Prostate gland (tissue), 2 donors: ENCODE measurements around the gene KCNQ1.

Source experiments
- CTCF ChIP-seq, 4 experiments: fragments of 200-600 bp in 2 of 4; fragments of 450-650 bp in 2 of 4; sonication (generic) in 2 of 4; IDR thresholded peaks; 1 replicate in 3 of 4; 2 replicates in 1 of 4; pipeline ENCODE4 v1.5.1; 2016 to 2019; ENCODE audit warnings: antibody characterized with exemption in 4 of 4, mild to moderate bottlenecking in 2 of 4, moderate library complexity in 2 of 4
- POLR2A ChIP-seq: fragments of 450-650 bp; IDR thresholded peaks from one replicate; pipeline ENCODE4 v1.6.1; 2016; ENCODE audit warnings: antibody characterized with exemption, mild to moderate bottlenecking
- POLR2AphosphoS5 ChIP-seq: sonication (generic); formaldehyde crosslinking; IDR thresholded peaks from one replicate; pipeline ENCODE4 v1.6.1; 2017; ENCODE audit warnings: antibody characterized with exemption

- no peak for TF ChIP-seq POLR2AphosphoS5
- no peak for TF ChIP-seq CTCF (IDR thresholded peaks at IDR 0.05)
- no peak for TF ChIP-seq POLR2A
Observed at GRCh38 chr11:2681408-2682145, 236.8 kb downstream of the KCNQ1 start.
